Activated CD8-positive, alpha-beta memory T cell treated with anti-CD3 and anti-CD28 coated beads for 1 hour (primary cell): ENCODE data around the gene RNF32.
A peak's percentile ranks its signal among the peaks of the same experiment; 100 is the strongest.
"Not testable (repeated sequence)": the region's sequence is repeated elsewhere in the genome, so short reads cannot be mapped to it uniquely, and the experiment has no call there.

Experiments used
- DNase-seq, 2 donors: peaks; one replicate each; pipeline ENCODE4 v3.0.0-alpha.2; 2020; ENCODE audit warnings: low read depth in 1 of 2; ENCODE audit errors: extremely low read depth in 1 of 2

RNF32 gene

DNA sequence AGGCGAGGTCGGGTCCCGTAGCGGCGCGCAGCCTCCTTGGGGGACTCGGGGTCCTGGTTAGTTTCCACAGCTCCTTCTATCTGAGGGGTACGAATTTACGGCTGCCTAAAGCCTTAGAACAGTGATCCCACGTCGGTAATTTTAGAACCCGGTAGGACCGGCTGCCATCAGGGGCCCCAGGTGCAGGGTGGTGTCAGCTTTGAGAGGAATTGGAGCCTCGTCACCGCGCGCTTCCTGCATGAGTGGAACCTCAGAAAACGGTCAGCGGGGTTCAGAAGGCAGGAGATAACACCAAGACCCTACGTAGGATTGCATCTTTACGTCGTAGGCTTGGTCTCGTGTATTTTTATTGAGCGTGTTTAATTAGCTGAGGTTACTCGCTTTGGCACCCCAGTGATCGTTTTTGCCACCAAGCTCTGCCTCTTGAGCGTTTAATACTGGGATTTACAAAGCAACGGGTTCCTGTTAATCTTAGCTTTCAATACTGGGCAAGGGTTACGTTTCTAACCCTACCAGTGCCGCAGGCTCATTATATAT is 443 bp downstream of the RNF32 start:
- DNase-seq: peak; percentile 13 to 19

DNA sequence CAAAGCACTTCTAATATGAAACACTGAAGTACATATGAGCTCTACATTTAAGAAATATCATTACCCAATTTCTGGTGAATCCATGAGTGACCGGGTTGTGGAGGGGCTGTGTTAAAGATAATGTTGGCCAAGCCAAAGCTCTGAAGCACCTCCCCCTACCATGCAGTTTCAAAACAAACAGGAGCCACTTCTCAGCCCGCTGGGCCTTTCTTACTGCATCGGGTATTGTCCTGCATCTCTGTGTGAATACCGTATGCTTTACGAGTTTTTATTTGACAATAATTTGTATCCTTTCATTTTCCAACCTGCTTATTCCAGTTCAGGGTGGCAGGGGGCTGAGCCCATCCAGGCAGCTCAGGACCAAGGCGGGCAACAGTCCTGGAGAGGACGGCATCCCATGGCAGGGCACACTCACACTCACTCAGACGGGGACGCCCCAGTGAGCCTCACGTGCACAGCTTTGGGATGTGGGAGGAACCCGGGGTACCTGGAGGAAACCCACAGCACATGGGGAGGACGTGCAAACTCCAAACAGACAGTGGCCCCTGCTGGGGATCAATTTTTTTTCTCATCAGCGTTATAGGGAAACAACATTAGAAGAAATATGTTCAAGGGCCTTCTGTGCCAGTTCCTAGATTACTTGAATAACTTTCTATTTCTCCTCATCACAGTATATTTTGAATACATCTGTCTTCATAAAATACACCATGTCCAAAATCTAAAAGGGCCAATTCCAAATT is 1.9 kb downstream of the RNF32 start:
- no peak for DNase-seq

- DNase-seq: not testable (repeated sequence)
These were observed 6.8 kb downstream of the RNF32 start for GRCh38 chr7:156647330-156647729.

GRCh38 chr7:156650042-156650441 is 9.5 kb downstream of the RNF32 start:
- no peak for DNase-seq

GRCh38 chr7:156651474-156651873 is 10.9 kb downstream of the RNF32 start:
- DNase-seq: no peak

- no peak for DNase-seq
These were observed 12.5 kb downstream of the RNF32 start for GRCh38 chr7:156652886-156653568.

DNA sequence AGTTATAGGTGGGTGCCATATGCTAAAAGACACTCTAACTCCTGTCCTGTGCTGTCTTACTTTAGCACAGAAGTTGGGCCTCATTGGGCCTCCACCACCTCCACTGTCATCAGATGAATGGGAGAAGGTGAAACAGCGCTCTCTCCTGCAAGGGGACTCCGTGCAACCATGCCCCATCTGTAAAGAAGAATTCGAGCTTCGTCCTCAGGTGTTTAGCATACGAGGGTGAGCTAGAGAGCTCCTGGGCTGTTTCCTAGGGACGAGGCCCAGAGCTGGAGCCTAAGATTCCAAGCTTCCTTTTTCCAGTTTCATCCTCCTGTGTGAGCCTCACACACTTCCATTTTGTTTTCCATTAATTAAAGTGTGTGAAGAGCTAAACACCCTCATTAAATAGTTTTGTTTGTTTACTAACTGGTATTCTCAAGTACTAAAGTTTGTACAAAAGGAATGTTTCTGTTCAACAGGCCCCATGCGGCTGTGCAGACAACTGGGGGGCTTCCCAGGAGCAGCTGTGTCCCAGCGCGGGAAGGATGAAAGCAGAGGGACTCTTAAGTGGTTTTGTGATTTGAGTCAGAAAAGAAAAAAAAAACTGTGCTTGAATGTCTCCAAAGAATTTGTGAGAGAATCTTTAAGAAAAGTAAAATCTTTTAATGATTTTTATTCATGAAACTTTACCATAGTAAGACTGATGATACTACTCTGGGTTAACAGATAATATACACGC is 14.1 kb downstream of the RNF32 start:
- DNase-seq: no peak

DNA sequence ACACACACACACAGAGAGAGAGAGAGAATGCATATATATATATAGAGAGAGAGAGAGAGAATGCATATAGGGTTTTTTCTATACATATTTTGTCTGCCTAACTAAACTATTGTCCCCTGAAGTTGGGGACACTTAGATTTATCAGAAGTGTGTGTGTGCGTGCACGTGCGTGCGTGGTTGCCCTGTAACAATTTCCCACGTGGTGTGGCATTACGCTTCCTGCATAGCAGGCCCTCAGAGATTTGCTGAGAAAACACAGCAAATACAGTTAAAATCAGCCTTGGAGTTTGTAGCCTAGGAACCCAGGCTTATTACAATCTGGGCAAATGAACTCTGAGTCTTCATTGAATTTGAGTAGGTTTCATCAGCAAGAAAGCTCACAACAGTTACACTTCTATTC is 14.7 kb downstream of the RNF32 start:
- DNase-seq: no peak

GRCh38 chr7:156655983-156656382 is 15.4 kb downstream of the RNF32 start:
- no peak for DNase-seq

GRCh38 chr7:156656598-156656997 is 16.0 kb downstream of the RNF32 start:
- no peak for DNase-seq

DNA sequence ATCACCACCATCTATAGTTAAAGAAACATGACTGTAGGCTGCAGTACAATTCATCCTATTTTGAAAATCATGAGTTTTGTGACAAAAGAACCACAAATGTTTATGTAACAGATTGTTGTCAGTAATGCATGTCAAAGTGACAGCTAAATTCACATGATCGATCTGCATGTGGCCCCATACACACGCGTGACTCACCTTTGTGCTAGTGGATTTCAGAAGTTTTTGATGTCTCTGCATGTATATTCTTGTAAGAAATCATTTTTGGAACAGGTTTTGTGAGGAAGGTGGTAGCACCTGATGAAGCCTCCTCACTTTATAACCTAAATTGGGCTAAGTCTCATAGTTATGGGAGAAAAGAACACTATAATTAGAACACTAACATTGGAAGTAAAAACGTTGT is 17.1 kb downstream of the RNF32 start:
- no peak for DNase-seq

GRCh38 chr7:156659203-156659602 is 18.6 kb downstream of the RNF32 start:
- DNase-seq: no peak

GRCh38 chr7:156659961-156660360 is 19.4 kb downstream of the RNF32 start:
- DNase-seq: no peak

DNA sequence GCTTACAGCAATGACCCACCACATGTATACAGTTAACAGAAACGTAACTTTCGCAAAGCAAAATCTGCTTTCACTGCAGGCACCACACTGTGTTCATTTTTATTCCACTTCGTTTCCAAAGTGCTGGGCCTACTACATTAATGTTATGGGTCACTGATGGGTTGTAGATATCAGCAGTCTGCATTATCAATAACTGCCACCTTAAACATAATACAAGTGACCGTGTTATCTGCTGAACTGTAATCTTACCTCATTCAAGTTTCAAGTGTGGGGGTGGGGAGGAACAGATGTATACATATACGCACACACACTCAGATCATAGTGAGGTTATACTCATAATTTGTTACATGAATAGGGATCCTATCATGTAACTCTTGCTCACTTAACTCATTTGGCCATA is 21.1 kb downstream of the RNF32 start:
- DNase-seq: no peak

GRCh38 chr7:156662277-156662676 is 21.7 kb downstream of the RNF32 start:
- DNase-seq: no peak

GRCh38 chr7:156665101-156665500 is 24.5 kb downstream of the RNF32 start:
- DNase-seq: no peak

DNA sequence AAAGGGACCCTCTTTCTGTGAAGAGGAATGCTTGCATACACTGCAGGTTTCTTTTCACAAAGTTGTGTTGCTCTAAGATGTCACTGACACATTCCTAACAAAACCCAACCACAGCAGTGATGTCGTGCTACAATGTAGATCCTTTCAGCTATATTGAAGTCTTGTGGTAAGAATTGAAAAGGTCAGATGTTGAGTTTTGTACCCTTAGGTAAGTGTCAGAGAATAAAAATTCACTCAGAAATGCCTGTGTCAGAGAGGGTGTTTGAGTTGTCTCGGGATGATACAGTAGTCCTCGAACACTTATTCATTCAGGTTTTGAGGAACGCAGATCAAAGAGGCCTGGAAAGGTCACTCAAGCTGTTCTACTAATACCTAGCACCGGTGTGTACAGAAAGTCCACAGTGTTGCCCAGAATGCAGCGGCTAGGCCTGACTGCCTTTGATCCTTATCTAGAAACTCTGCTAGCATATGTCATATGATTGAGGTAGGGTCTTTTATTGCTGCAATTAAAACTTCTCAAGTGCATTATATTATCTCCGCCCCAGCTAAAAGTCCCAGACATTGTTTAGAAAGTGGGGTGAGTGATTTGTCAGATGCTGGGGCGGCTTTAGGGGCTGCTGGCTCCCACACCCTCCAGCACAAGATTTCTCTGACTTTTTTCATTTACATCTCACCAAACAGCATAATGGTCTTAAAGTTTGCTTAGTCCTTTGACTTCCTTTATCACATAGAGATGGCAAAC is 26.0 kb downstream of the RNF32 start:
- no peak for DNase-seq

DNA sequence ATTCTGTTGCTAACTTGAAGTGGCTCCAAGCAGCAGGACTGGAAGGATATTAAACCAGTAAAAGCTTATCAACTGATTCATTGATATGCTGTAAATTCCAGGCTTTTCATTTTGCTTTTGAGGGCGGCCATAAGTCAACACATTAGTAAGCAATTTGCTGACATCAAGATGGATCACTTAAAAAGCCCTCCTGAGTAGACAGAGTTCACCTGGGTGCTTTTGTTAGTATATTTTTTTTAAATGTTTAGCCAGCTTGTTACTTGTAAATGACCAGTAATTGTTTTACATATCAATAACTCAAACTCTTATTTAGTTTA is 26.5 kb downstream of the RNF32 start:
- DNase-seq: no peak

DNA sequence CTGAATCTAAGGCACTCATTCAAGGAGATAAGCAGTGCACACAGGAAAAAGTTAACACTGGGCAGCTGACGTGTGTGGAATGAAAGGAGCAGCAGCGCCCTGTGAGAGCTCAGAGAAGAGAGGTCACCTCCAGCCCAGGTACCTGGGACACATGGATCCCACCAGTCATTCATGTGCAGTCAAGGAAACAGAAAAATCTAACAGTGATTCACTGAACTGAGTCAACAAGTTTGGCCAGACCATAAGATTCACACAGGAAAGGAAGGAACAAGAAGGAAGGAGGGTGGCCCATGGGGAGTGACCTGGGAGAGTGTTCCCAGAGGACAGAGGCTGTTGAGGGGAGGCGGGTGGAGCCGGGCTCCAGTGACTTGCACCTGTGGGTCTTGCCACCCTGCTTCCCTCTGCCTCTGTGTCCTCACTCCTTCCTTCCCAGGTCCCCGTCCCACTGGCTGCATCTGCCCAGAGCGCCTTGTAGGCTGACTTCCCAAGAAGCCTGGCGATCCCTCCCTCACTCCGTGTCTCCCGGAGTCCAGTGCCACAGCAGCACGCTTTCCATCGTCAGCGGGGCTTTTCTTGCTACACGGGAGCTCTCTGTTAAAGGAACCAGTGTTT is 27.7 kb downstream of the RNF32 start:
- DNase-seq: no peak

GRCh38 chr7:156669035-156669828 is 28.7 kb downstream of the RNF32 start:
- DNase-seq: no peak
